Glomerular endothelial cell (primary cell): ENCODE measurements around the gene PRKCB. TPM values are rescaled to one million over a fixed set of nuclear protein-coding genes. Genes with fewer than 3 reads are reported as not detected.
"Not testable (repeated sequence)": the region's sequence is repeated elsewhere in the genome, so short reads cannot be mapped to it uniquely, and the experiment has no call there.

Experiments
- DNase-seq: peaks from one replicate; pipeline ENCODE4 v3.0.0-alpha.2; 2011; ENCODE audit warnings: low read depth, low spot score; ENCODE audit errors: extremely low read depth
- total RNA-seq: library from RNA; depleted of rRNA; stranded (reverse); fragments of >200 nt; gene quantifications from 2 replicates; pipeline ENCODE4 v1.2.3, GENCODE V29; 2015

PRKCB gene
- total RNA-seq, 1 donor from 2014 or later, result not detected

GRCh38 chr16:23931199-23931598 is 95.4 kb downstream of the PRKCB start:
- DNase-seq, result no peak

- DNase-seq, result not testable (repeated sequence)
Observed at GRCh38 chr16:23933650-23934049, 97.9 kb downstream of the PRKCB start.

- DNase-seq, result no peak
Observed at GRCh38 chr16:23934610-23935236, 98.9 kb downstream of the PRKCB start.

- no peak for DNase-seq
Observed at GRCh38 chr16:23940111-23940510, 104.3 kb downstream of the PRKCB start.

GRCh38 chr16:23941025-23941424 is 105.2 kb downstream of the PRKCB start:
- no peak for DNase-seq

- DNase-seq, result no peak
Observed at GRCh38 chr16:23941963-23942564, 106.3 kb downstream of the PRKCB start.

- DNase-seq, result no peak
Observed at GRCh38 chr16:23943604-23944003, 107.8 kb downstream of the PRKCB start.

- DNase-seq, result no peak
Observed at GRCh38 chr16:23944381-23944780, 108.6 kb downstream of the PRKCB start.

- DNase-seq, result no peak
Observed at GRCh38 chr16:23945243-23945642, 109.5 kb downstream of the PRKCB start.

GRCh38 chr16:23947838-23948237 is 112.1 kb downstream of the PRKCB start:
- no peak for DNase-seq

GRCh38 chr16:23948949-23949411 is 113.2 kb downstream of the PRKCB start:
- DNase-seq, result no peak

- no peak for DNase-seq
Observed at GRCh38 chr16:23949630-23950290, 114.0 kb downstream of the PRKCB start.

- no peak for DNase-seq
Observed at GRCh38 chr16:23950291-23950894, 114.6 kb downstream of the PRKCB start.

GRCh38 chr16:23950898-23951297 is 115.1 kb downstream of the PRKCB start:
- DNase-seq, result no peak

- no peak for DNase-seq
Observed at GRCh38 chr16:23952128-23952970, 116.6 kb downstream of the PRKCB start.

GRCh38 chr16:23952971-23953300 is 117.2 kb downstream of the PRKCB start:
- DNase-seq, result no peak

- no peak for DNase-seq
Observed at GRCh38 chr16:23953476-23953875, 117.7 kb downstream of the PRKCB start.

GRCh38 chr16:23955088-23955487 is 119.3 kb downstream of the PRKCB start:
- DNase-seq, result no peak

- DNase-seq, result no peak
Observed at GRCh38 chr16:23957287-23957686, 121.5 kb downstream of the PRKCB start.

- DNase-seq, result no peak
Observed at GRCh38 chr16:23959072-23959751, 123.4 kb downstream of the PRKCB start.
